GM10847 (cell line): Measurements from ENCODE around the gene PIP4K2B.

Experiments
- POLR2A ChIP-seq: IDR thresholded peaks from 2 replicates; pipeline ENCODE4 v1.6.1; 2011; ENCODE audit not compliant: insufficient read length; ENCODE audit errors: extremely low read depth

PIP4K2B gene

DNA sequence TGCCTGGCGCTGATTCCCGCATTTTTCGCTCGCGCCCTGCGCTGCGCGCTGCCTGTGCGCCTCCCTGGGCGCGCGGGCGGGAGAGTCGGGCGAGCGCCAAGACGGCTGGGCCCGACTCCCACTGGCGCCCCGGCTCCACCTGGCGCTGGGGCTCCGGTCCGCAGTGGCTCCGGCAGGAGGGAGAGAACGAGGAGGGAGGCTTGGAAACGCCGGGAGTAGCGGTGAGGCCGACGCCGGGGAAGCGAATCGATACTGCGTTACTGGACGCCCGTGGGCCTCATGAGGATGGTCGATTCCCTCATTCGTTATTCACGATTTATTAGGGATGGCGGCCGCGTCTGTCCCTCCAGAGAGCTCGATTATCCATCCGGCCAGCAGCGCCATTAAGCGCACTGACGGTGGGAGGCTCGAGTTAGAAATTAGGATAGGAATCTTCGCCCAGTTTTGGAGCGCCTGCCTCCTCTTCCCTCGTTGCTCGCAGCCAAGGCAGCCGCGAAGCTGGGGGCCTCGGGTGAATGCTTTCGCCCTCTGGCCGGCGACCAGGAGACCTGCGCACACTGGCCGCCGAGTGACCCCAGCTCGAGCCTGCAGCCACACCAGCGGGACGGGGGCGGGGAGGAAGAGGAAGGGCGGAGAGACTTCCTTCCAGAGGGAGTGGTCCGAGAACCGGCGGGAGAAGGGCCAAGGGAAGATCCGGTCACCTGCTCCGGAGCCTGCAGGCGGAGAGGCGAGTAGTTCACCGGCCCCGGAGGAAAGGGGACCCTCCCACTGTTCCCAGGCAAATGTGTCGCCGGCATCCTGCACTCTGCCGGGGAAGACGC is 49.9 kb downstream of the PIP4K2B start:
- TF ChIP-seq POLR2A, result peak; percentile 45

DNA sequence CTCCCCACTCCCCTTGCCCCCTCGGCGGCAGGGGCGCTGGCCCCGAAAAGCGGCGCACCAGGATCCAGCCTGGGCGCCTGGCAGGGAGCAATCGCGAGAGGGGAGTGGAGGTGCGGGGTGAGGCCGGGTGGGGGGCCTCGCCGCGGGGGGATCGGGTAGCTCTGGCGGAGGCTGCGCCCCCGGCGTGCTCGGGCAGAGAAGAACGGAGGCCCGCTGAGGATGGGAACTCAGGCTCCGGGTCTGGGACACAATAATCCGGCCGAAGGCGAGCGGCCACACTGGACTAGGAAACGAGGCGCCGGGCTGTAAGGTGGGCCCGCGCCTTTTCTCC is 50.5 kb downstream of the PIP4K2B start:
- no peak for TF ChIP-seq POLR2A

DNA sequence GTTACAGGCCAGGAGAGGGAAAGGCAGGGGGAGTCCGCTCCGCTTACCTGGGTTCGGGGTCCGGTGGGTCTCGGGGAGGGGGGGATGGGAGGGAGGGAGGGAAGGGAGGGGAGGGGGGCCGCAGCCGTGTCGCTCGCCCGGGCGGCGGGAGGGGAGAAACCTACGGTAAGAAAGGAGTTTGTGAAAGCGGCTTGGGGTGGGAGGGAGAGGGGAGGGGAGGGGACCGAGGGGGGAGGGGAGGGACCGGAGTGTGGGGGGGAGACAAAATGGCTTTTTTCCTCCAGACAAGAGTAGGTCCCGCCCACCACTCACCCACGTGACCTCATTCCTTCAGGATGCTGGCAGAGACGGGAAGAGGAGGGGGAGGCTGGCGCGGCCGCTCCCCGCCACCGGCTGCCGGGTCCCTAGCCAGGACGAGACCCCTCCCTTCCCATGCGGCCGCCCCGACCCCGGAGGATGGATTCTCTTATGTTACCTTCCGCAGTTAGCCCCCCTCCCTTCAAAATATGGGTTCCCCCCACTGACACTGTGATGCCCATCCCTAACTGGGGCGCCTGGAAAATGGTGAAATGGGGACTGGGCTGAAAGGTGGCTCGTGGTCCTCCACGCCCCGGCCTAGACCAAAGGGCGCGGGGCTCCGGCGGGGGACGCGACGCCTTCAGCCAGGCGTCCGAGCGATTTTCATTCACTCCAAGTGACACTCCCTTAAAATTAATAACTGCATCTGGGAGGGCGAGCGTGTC is 51.0 kb downstream of the PIP4K2B start, which contains the start of gene PCGF2:
Gene PCGF2 (minus strand): TSS at position 188 of the 743 bp plus-strand sequence. CDS start 7,934 bp downstream, outside the sequence.
- no peak for TF ChIP-seq POLR2A

DNA sequence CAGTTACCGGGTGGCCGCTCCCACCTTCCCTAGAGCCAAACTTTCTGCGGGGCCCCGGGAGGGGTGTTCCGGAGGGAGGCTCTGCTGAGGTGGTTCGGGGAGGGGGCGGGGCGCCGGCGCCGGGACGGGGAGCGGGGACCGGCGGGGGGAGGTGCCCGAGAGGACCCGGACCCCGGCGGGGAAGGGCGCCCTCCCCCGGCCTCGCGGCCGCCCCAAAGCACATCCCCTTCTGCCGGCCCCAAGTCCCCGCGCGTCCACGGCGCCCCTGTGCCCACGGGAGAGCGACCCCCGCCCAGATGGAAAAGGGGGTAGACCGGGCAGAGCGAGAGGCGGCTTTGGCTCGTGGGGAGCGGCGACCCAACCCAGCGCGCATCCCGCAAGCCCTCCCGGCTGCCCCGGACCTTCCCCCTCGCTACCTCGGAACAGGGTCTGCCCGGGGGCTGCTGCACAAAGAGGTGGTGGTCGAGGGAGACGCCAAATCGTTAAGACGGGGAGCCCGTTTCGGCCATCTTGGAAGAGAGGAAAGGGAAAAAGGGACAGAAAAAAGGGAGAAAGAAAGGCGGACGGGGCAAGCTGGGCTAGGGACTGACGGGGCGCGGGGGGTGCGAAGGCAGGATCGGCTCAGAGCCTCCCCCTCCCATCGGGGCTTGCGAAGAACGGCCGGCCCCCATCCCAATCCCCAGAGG is 51.8 kb downstream of the PIP4K2B start:
- no peak for TF ChIP-seq POLR2A

DNA sequence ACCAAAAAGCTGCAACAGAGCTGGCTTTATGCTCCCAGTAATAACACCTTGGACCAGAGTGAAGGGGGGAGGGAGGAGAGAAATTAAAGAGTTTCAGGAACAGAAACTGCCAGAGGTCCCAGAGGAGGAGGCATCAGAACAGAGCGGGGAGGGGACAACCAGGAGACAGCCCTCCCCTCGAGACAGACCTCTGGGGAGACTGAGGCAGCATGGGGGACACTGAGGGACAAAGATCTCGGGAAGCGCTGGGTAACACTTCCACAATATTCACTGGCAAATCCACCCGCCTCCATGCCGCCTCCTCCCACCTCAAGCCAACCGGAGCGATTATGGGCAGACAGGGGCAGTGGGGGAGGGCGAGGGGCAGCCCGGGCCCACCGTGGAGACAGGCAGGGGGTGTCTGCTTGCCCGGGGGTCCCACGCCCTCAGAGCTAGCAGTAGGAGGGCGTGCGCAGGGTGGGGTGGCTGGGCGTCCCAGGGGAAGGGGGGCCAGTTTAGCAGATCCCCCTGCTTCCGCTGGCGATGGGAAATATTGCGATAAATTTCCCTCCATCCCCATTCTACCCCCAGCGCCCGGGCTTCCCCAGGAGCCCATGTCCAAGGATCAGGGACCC is 52.4 kb downstream of the PIP4K2B start:
- TF ChIP-seq POLR2A, result no peak

DNA sequence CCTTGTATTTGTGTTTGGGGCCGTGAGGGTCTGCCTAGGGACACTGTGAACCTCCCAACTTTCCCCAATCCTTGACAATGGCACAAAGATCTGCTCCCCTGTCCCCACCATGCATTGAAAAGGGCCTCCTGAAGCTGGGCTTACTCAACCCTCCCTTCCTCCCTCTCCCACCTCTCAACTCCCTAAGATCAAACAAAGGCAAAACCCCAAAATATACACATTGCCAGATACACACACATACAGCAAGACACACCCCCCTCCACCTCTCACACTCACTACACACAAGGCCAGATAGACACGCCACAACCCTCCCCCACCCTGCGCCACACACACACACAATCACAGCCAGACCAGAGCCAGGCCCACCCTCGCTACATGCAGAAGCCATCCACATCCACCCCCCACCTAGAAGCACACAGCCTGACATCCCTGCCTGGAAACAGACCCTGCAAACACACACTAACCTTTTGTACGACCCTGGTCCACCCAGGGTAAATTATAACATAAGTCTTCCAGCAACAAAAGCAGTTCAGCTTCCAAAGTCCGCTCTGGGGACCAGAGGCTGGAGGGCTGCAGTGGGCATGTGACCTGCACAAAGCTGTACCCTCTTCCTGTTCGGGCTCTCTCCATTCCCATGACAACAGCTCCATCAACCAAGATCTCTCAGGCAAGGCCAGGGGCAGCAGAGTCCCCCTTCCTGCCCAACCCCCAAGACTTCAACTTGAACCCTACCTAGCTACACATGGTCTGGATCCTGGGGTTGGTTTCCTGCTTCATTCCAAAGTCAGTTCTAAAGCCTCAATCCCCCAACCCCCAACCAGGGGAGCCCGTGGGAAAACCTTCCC is 53.1 kb downstream of the PIP4K2B start:
- no peak for TF ChIP-seq POLR2A

DNA sequence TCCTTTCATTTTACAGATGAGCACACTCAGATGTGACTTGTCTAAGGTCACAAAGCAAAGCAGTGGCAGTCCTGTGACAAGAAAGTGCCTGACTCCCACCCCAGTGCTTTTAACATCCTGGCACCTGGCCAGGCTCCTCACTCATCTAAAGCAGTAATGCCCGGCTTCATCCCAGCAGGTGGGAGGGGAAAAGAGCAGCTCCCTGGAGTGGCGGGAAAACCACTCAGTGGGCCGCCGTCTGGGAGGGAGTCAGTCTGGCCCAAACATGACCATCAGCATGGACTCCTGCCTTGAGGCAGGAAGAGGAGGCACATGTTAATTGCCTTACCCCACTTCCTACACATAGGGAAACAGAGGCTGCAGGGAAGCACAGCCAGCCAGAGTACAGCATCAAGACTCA is 53.8 kb downstream of the PIP4K2B start:
- TF ChIP-seq POLR2A, result no peak

DNA sequence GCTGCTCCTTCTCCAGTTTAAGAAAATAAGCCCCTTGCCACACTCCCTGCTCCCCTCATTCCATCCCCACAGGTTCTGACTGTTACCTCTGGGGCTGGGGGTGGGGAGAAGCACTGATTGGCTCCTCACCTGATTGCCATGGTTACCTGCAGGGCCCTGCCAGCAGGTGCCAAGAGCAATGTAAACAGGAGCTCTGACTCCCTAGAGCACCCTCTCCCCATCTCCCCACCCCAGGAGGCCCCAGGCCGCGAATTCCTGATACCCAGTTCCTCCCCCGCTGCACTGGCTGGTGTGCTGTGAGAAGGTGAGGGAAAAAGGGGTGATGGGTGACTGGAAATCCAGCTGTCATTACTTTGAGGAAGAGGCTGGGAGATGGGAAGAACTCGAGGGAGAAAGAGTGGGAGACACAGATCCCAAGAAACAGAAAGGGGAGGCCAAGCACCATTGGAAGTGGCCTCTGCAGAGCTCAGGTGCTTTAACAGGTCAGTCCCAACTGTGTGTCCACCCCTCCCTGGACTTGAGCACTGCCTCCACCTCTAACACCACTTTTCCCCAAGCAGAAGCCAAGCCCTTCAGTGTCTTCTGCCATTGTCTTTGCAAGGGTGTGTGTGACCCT is 55.7 kb downstream of the PIP4K2B start:
- TF ChIP-seq POLR2A, result no peak

DNA sequence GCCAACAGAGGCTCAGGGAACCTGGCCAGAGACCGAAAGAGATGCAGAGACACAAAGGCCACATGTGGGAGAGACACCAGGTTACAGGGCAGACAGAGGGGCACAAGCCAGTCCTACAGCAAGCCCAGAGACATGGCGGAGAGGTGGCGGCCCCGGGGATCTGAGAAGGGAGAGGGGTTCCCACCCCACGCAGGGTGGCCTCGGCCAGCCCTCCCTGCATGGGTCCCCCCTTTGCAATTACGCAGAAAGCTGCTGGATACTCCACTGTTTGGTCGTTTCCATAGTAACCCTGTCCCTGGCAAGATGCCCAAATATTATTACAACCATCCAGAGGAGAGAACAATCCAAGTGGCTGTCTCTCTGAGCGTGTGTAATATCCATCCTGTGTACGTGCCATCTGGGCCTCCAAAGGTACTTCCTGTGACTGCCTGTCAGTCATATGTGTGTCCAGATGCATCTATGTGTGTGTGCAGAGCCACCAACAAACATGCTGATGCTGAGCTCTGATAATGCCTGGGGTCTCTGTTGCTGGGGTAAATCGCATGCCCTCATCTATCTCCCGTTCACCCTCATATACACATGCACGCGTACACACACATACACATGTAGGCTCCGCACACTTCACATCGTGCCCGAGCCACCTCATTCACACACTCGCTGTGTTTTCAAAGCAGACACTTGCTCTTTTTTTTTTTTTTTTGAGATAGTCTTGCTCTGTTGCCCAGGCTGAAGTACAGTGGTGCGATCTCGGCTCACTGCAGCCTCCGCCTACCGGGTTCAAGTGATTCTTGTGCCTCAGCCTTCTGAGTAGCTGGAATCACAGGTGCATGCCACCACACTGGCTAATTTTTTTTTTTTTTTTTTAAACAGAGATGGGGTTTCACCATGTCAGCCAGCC is 56.7 kb downstream of the PIP4K2B start:
- TF ChIP-seq POLR2A, result no peak

DNA sequence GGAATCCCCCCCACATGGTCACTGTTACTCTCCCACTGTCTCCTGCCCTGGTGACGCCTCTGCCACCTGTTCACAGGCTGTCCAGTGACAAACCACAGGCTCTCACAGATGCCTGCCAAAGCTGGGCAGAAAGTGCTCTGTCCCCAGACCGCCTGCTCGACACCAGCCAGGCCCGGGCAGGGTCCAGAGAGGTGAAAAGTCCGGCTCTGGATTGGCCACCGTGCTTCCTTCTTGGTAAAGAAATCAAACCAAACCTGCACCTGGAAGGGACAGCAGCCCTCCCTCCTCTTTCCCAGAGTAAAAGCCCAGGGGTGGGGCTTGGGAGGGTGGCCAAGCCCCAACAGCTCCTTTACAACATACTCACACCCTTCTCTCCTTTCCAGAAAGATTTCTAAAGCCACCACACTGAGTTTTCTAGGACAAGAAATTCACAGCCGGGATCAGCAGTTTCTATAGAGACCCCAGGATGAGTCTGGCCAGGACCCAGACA is 57.4 kb downstream of the PIP4K2B start:
- TF ChIP-seq POLR2A, result no peak

DNA sequence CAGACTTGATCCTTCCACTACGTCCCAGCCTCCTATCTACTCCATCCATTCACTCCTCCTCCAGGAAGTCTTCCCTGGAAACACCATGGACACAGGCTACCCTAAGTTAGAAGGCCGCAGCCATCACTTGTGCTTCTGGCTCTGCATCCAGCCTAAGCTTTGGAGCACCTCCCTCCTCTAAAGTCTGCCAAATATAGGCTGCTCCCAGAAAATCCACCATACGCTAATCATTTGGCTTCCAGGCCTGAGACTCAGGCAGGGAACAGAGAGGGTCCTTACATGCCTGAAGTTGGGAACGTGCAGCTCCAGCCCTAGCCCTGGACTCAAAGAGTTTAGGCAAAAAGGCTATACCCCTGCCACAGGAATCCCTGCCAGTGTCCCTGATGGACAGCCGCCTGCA is 57.9 kb downstream of the PIP4K2B start:
- TF ChIP-seq POLR2A, result no peak

DNA sequence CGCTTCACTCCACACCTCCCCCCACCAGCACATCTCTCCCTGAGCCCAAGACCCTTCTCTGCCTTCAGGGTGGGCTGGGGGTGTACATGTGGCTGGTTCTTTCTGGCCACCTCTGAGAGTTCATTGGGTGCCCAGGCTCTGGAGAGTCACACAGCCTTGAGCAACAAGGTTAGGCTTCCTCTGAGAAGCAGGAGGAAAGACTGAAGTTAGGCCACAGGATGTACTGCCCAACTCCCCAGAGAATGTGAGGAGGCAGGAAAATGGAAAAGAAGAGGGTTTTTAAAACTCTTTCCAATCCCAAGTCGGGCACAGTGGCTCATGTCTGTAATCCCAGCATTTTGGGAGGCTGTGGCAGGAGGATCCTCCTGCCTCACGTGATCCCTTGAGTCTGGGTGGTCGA is 58.5 kb downstream of the PIP4K2B start:
- TF ChIP-seq POLR2A, result no peak

DNA sequence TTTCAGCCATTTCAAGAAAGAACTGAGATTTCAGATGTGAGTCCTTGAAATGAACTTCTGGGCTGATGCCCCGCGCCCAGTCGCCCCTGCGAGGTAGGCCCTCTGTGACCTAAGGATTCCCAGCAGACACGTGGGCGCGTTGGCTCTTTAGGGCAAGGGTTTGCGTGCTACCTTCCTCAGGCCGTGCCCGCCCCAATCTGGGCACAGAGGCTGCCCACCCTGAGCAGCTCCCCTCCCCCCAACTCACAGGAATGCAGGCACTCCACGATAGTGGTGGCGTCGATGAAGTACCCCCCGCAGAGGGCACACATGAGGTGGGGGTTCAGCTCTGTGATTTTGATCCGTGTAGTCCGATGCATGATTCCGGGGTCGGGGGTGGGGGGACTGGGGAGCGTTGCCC is 59.3 kb downstream of the PIP4K2B start:
- TF ChIP-seq POLR2A, result no peak
